Osteocyte (in vitro differentiated cells): Measurements from ENCODE around the gene KRI1. TPM values are rescaled to one million over a fixed set of nuclear protein-coding genes. Genes with fewer than 3 reads are reported as not detected.
"Not testable (repeated sequence)": the region's sequence is repeated elsewhere in the genome, so short reads cannot be mapped to it uniquely, and the experiment has no call there.

Experiments
- DNase-seq: peaks from one replicate; pipeline ENCODE4 v3.0.0; 2021; ENCODE audit warnings: mixed read lengths; ENCODE audit not compliant: unreplicated experiment; ENCODE audit errors: extremely low spot score
- H3K27ac Mint-ChIP-seq: one replicate; pipeline ENCODE4 v1.8.0; 2021; ENCODE audit warnings: mild to moderate bottlenecking, mixed read lengths; ENCODE audit not compliant: unreplicated experiment
- H3K27me3 Mint-ChIP-seq: one replicate; pipeline ENCODE4 v1.8.0; 2021; ENCODE audit warnings: mixed read lengths; ENCODE audit not compliant: unreplicated experiment
- H3K36me3 Mint-ChIP-seq: one replicate; pipeline ENCODE4 v1.8.0; 2021; ENCODE audit warnings: mixed read lengths; ENCODE audit not compliant: unreplicated experiment
- H3K4me1 Mint-ChIP-seq: one replicate; pipeline ENCODE4 v1.8.0; 2021; ENCODE audit warnings: mixed read lengths; ENCODE audit not compliant: unreplicated experiment
- H3K4me3 Mint-ChIP-seq: one replicate; pipeline ENCODE4 v1.8.0; 2021; ENCODE audit warnings: mild to moderate bottlenecking, moderate library complexity, mixed read lengths; ENCODE audit not compliant: unreplicated experiment
- H3K9me3 Mint-ChIP-seq: one replicate; pipeline ENCODE4 v1.8.0; 2021; ENCODE audit warnings: mixed read lengths; ENCODE audit not compliant: unreplicated experiment
- total RNA-seq: library from RNA; stranded (reverse); gene quantifications from 2 replicates; pipeline ENCODE4 v1.2.1, GENCODE V29; 2021
- TF ChIP-seq, protein P1 (sequence below): fragments of 200-600 bp; sonication (generic); IDR thresholded peaks from 2 replicates; pipeline ENCODE4 v1.5.0; 2021; ENCODE audit warnings: antibody characterized with exemption, mild to moderate bottlenecking, moderate library complexity

Gene KRI1
- total RNA-seq, 1 donor from 2014 or later = 29.0 TPM

DNA sequence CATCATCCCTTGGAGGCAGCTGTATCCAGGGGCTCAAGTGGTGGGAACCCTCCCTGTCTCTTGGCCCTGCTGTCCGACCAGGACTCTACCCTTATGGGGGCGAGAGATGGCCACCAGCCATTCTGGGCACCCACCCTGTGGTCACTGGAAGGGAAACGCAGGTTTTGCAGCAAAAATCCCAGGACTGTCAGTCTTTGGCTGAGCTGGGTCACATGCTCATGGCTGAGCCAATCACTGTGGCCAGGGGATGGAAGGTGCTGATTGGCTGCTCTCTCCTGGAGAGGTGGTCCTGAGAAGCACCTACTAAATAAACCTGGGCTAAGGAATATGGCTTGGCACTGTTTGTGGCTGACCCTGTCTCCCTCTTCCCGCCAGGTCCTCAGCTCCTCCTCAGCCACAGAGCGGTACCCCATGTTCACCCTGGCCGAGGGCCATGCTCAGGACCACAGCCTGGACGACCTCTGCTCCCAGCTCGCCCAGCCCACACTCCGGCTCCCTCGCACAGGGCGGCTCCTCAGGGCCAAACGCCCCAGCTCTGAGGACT is 13.2 kb downstream of the KRI1 start:
- TF ChIP-seq, protein P1, sequence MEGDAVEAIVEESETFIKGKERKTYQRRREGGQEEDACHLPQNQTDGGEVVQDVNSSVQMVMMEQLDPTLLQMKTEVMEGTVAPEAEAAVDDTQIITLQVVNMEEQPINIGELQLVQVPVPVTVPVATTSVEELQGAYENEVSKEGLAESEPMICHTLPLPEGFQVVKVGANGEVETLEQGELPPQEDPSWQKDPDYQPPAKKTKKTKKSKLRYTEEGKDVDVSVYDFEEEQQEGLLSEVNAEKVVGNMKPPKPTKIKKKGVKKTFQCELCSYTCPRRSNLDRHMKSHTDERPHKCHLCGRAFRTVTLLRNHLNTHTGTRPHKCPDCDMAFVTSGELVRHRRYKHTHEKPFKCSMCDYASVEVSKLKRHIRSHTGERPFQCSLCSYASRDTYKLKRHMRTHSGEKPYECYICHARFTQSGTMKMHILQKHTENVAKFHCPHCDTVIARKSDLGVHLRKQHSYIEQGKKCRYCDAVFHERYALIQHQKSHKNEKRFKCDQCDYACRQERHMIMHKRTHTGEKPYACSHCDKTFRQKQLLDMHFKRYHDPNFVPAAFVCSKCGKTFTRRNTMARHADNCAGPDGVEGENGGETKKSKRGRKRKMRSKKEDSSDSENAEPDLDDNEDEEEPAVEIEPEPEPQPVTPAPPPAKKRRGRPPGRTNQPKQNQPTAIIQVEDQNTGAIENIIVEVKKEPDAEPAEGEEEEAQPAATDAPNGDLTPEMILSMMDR = no peak
- H3K4me3 Mint-ChIP-seq = no peak overlapping the region
- H3K9me3 Mint-ChIP-seq = no peaks in the 10 kb centered on the region
- peaks cover 28% of the 10 kb centered on the region for H3K36me3 Mint-ChIP-seq
- H3K27me3 Mint-ChIP-seq = no peaks in the 10 kb centered on the region
- H3K27ac Mint-ChIP-seq = no peak overlapping the region
- DNase-seq = no peak
- no peaks in the 10 kb centered on the region for H3K4me1 Mint-ChIP-seq

DNA sequence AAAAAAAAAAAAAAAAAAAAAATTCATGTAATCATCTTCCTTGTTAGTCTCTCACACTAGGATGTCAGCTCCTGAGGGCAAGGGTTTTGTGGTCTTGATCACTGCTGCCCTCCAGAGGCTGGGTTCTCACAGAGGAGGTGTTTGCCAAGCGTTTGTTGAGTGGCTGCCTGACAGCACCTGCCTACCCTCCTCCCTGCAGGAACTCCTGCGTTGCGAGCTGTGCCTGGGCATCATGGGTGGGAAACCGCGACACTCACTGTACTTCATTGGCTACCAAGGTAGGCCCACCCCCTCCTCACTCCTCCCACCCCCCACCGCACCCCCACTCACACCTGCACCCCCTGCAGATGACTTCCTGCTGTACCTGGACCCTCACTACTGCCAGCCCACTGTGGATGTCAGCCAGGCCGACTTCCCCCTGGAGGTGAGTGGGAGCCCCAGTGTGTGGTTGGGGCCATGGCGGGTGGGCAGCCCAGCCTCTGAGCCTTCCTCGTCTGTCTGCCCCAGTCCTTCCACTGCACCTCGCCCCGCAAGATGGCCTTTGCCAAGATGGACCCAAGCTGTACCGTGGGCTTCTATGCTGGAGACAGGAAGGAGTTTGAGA is 14.0 kb downstream of the KRI1 start:
- Mint-ChIP-seq H3K36me3 (peaks cover 30% of the 10 kb centered on the region), H3K4me3 (no peak overlapping the region), H3K4me1 (no peaks in the 10 kb centered on the region), H3K9me3 (no peaks in the 10 kb centered on the region), H3K27ac (no peak overlapping the region), H3K27me3 (no peaks in the 10 kb centered on the region)
- no peak for DNase-seq
- TF ChIP-seq, protein P1 = peak; percentile 31

DNA sequence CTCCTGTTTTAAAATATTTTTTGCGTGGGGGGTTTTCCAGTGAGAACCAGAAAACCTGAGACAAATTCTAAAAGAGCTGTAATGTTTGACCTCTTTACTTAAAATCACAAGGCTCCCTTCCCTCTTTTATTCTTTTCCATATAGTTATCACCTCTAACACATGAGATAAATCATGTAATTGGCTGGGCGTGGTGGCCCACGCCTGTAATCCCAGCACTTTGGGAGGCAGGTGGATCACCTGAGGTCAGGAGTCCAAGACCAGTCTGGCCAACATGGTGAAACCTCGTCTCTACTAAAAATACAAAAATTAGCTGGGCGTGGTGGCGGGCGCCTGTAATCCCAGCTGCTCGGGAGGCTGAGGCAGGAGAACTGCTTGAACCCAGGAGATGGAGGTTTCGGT is 14.8 kb downstream of the KRI1 start:
- H3K36me3 Mint-ChIP-seq = peaks cover 30% of the 10 kb centered on the region
- DNase-seq, H3K9me3 Mint-ChIP-seq, H3K4me3 Mint-ChIP-seq, H3K4me1 Mint-ChIP-seq, H3K27ac Mint-ChIP-seq, H3K27me3 Mint-ChIP-seq: not testable (repeated sequence)

DNA sequence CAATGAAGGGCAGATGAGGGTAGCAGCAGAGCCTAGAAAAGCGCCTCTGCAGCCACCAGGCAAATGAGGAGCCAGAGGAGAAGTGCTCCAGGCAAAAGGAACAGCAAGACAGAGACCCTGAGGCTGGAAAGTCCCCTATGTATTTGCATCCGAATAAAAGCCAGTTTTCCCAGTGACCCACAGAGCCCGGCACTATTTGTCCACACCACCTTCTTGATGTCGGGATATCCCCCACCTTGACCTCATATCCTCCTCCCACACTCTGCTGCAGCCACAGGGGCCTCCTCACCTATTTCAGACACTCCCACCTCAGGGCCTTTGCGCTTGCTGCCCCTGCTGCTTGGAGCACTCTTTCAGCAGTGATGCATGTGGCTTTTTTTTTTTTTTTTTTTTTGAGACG is 15.5 kb downstream of the KRI1 start:
- DNase-seq = no peak
- Mint-ChIP-seq H3K4me1 (peaks cover under 1% of the 10 kb centered on the region), H3K36me3 (peaks cover 30% of the 10 kb centered on the region), H3K9me3 (no peaks in the 10 kb centered on the region), H3K27ac (no peak overlapping the region), H3K27me3 (no peaks in the 10 kb centered on the region), H3K4me3 (no peak overlapping the region)
- TF ChIP-seq, protein P1 = no peak

DNA sequence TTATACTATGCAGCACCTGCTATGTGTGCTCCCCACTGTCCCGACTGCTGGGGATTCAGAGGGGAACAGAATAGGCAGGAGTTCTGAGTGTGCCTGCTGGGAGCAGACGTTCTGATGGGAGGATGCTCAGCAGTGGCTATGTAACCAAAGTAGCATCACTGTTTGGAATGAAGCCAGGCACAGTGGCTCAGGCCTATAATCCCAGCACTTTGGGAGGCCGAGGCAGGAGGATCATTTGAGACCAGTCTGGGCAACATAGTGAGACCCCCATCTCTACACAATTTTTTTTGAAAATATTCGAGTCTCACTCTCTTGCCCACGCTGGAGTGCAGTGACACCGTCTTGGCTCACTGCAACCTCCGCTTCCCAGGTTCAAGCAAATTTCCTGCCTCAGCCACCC is 16.1 kb downstream of the KRI1 start:
- Mint-ChIP-seq H3K27me3 (no peaks in the 10 kb centered on the region), H3K9me3 (no peaks in the 10 kb centered on the region), H3K36me3 (peaks cover 29% of the 10 kb centered on the region), H3K4me1 (peaks cover 6% of the 10 kb centered on the region), H3K4me3 (no peak overlapping the region), H3K27ac (no peak overlapping the region)
- TF ChIP-seq, protein P1 = no peak
- DNase-seq = no peak
